CMK (cell line): ENCODE results near the gene CCT8.
A peak's percentile ranks its signal among the peaks of the same experiment; 100 is the strongest.

Source experiments
- DNase-seq: peaks from one replicate; pipeline ENCODE4 v3.0.0-alpha.2; 2010; ENCODE audit warnings: low read depth

The CCT8 gene

DNA sequence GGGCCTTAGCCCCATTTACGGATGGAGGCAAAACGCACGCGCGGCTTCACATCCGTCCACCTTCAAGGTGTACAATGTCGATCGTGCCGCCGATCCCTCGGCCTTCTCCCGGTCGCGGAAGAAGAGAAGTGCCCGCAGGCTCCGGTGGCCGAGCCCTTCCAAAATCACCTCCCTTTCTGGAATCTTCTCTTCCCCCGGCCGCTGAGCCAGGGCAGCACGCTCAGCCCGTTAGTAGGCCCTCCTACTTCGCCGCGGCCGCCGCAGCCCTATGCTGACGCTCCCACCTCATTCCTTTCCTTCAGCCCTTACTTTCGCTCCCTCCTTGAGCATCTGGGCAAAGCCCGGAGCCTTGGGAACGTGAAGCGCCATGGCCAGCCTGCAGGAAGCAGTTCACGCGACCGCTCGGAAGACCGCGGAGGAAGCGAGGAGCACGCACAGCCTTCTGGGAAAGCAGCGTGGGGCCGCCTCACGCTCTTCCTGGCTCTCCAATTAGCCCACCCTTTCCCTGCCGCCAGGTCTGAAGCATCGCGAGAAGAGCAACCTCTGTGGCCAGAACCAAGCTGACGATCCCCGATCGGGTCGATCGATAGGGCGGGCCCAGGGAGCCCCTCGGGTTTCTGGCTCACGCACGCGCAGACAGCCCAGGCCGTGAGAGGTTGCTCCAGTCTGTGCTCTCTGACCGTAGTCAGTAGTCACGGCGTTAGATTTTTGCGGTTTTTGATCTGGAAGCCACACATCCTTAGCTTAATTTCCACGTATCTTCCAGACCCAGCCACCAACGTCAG lies at the start of gene CCT8:
TSS of gene CCT8 (minus strand) at position 427 of the 785 bp plus-strand sequence. CDS start at position 369, 58 bp downstream.
- peak; percentile 100 for DNase-seq

DNA sequence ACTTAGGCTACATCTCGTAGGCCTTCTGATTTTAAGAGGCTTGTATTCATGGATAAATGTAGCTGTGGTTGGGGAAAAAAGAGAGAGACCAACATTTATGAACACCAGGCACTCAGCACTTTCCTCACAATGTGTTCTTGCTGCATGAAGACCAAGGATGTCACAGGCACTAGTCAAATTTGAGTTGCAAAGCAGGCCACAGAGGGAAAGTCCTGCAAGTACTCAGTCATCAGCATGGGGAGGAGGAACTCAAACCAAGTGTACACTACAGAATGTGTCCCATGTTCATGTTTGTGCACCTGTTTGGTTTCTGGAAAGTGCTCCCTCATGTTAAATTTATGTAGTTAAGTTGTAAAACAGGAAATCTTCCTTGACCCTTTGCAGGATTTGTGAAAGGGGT lies 48.3 kb upstream of the CCT8 start:
- DNase-seq: no peak

DNA sequence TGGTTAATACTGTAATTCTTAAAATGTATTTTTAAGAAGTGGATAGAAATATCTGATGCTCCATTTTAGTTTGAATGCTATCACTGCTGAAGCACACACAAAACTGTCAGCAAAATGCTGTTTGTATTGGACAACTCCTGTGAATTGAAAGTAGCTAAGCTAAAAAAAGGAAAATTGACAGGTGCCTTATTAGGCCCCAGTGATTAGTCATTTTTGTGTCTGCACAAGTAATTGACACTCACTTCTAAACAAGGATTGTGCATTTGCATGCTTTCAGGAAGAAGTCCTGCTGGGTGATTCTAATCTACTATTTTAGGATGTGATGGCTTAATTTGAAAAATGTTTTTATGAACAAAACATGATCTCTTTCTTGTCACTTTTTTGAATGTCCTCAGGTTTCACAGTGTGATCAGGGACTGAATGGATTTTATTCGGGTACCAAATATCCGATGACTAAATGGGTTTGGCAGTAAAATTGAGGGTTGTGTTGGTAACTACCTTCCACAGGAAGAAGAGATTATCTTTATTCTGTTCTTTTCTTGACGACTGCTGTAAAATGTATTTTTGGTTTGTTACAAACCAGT lies 44.0 kb upstream of the CCT8 start:
- no peak for DNase-seq

- no peak for DNase-seq
These were observed 42.5 kb upstream of the CCT8 start for GRCh38 chr21:29115899-29116298.

GRCh38 chr21:29114765-29115500 lies 41.5 kb upstream of the CCT8 start:
- DNase-seq: no peak

DNA sequence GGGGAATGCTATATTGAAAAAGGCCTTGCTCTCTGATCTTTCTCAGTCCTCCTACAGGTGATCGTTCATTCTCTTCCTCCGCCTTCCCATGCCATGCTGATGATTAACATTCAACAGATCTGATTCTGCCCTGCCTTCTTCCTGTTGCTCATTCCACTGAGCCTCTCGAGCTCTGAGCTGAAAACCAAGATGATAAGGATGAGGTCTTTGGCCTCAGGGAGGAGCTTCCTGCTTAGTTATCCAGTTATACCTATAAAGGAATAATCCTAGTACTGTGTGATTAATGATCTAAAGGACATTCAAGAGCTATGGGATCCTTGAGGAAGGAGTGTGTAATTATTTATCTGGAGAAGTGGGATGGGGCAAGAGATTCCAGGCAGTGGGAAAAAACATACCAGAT lies 31.8 kb upstream of the CCT8 start:
- no peak for DNase-seq

GRCh38 chr21:29104239-29104708 lies 30.8 kb upstream of the CCT8 start:
- no peak for DNase-seq

DNA sequence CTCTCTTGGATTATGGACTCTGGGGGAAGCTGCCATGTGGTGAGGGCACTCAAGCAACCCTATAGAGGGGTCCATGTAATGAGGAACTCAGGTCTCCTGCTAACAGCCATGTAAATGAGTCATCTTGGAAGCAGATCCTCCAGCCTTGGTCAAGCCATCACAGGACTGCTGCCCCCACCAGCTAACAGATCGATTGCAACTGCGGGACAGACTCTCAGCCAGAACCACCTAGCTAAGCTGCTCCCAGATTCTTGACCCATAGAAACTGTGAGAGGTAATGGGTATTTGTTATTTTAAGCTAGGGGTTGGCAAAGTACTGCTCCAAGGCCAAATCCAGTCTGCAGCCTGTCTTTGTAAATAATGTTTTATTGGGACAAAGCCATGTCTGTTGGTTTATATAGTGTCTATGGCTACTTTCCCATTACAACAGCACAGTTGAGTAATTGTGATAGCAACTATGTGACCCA lies 29.4 kb upstream of the CCT8 start:
- no peak for DNase-seq

GRCh38 chr21:29098156-29098555 lies 24.7 kb upstream of the CCT8 start:
- DNase-seq: no peak

DNA sequence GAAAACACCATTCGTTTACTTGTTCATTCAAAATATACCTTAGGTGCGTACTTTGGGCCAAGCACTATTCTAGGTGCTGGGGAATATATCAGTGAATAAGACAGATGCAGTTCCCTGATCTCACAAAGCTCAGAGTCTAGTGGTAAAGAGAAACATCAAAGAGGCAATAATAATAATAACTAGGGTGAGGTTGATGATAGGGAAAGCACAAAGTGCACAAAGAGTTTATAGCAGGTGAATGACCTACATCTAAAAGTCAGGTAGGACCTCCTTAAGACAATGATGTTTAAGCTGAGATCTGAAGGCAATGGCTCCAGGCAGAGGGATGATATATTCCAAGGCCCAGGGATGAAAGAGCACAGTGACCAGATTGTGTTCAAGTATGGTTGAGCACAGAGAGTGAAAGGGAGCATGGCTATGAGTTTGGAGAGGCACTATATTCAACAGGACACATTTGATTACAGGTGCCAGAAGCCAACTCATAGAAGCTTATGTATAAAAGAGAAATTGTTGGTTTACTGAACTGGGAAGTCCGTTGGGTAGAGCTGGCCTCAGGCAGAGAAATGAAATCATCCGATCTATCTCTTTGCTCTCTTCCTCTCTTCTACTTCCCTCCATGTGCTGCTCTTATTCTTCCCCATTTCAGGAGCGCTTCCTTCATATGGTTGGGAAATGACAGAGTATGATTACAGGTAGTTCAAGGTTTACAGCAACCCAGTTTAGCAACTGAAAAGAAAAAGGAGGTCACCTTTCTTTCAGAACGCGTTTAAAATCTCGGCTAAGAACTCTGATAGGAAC lies 23.0 kb upstream of the CCT8 start:
- no peak for DNase-seq

GRCh38 chr21:29092102-29092959 lies 18.9 kb upstream of the CCT8 start:
- DNase-seq: no peak

DNA sequence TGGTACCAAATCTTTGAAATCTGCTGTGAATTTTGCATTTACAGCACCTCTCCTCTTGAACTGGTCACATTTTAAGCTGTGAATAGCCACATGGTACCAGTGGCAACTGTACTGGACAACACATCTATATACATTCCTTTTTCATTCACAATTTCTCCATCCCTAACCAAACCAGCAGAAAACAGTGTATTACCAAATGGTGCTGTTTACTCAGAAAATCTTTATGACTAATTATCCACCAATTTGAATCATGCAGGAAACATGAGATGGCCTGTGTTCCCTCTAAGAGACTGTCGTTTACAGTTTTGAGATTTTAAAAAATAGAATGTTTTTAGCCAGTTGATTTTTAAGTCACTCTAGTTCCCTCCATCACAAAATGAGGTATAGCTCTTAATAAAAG lies 17.6 kb upstream of the CCT8 start:
- no peak for DNase-seq

- no peak for DNase-seq
These were observed 11.8 kb upstream of the CCT8 start for GRCh38 chr21:29085106-29085752.

- DNase-seq: no peak
These were observed 10.9 kb upstream of the CCT8 start for GRCh38 chr21:29084372-29084771.

DNA sequence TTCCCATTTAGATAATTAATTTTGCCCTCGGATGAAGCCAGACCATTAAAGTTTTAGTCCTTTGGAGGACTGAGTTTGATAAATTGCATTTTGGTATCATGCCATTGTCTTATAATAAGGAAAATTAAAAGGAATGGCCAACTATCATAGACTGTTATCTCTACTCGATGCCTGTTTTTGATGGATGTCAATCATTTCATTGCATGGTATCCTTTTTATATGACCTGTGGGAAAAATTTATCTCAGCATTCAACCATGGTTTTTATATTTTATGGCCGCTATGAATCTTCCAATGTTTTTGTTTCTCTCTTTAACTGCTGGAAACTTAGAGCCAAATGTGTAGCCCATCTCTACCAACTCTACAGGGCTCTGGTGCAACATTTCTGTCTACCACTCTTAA lies 9.9 kb upstream of the CCT8 start:
- DNase-seq: no peak

GRCh38 chr21:29082046-29082815 lies 8.8 kb upstream of the CCT8 start:
- no peak for DNase-seq

DNA sequence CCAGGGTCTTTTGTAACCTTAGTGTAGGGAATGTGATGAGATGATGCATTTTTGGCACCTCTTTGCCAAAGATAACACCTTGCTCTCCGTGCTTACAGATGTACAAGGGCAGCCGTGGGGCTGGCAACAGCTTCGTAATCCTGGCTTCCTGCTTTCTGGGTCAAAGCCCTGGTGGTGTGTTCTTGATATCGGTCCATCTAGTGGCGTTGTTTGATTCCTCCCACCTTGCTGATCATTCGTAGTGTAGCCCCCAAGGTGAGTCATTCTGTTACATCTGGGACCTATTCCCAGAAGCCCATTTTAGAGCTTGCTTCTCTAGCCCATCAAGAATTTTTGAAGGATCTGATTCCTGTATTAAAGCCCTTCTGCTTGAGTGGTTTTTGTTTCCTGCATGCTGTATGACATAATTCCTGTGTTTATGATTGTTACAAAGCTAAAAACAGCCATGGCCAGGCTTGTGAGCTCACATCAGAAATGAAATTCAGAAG lies 7.0 kb upstream of the CCT8 start:
- no peak for DNase-seq

- peak; percentile 96 for DNase-seq
These were observed 5.7 kb upstream of the CCT8 start for GRCh38 chr21:29078869-29079767.
